Ascending aorta (tissue), 2 donors: Measurements from ENCODE around the gene APCDD1. TPM values are rescaled to one million over a fixed set of nuclear protein-coding genes. Genes with fewer than 3 reads are reported as not detected.
"Not testable (repeated sequence)": the region's sequence is repeated elsewhere in the genome, so short reads cannot be mapped to it uniquely, and the experiment has no call there.

Experiments used
- DNase-seq, 2 donors: peaks; one replicate each; pipeline ENCODE4 v3.0.0-alpha.2; 2019; ENCODE audit warnings: low spot score in 2 of 2
- H3K27ac ChIP-seq, 2 donors: fragments of 200-600 bp; sonication (generic); one replicate each; pipeline ENCODE4 v1.5.1; 2016 to 2017; ENCODE audit warnings: mild to moderate bottlenecking in 1 of 2
- H3K27me3 ChIP-seq: fragments of 200-600 bp; sonication (generic); one replicate; pipeline ENCODE4 v1.5.1; 2017
- H3K36me3 ChIP-seq, 2 donors: fragments of 200-600 bp; sonication (generic); one replicate each; pipeline ENCODE4 v1.5.1; 2016
- H3K4me1 ChIP-seq, 2 donors: fragments of 200-600 bp; sonication (generic); one replicate each; pipeline ENCODE4 v1.5.1; 2016 to 2017; ENCODE audit warnings: mild to moderate bottlenecking in 1 of 2
- H3K4me3 ChIP-seq, 2 donors: fragments of 200-600 bp; sonication (generic); one replicate each; pipeline ENCODE4 v1.5.1; 2016 to 2017; ENCODE audit warnings: mild to moderate bottlenecking in 1 of 2
- H3K9me3 ChIP-seq, 2 donors: fragments of 200-600 bp; sonication (generic); one replicate each; pipeline ENCODE4 v1.5.1; 2016
- CTCF ChIP-seq, 3 experiments: fragments of 200-600 bp in 2 of 3; fragments of 450-650 bp in 1 of 3; sonication (generic) in 2 of 3; IDR thresholded peaks; one replicate each; pipeline ENCODE4 v1.5.1; 2016 to 2019; ENCODE audit warnings: antibody characterized with exemption in 3 of 3, mild to moderate bottlenecking in 1 of 3, moderate library complexity in 1 of 3
- intact Hi-C: fragments of 100-400 bp; cut with DNase I; formaldehyde crosslinking; loops from one replicate; pipeline ENCODE4 v1.15.1; 2023
- total RNA-seq: library from RNA; depleted of rRNA; stranded (reverse); fragments of >200 nt; gene quantifications from one replicate; pipeline ENCODE4 v1.1.0, GENCODE V29; 2016

The APCDD1 gene
- total RNA-seq, 1 donor from 2014 or later, result 77.0 TPM

GRCh38 chr18:10463096-10463495 lies 8.7 kb downstream of the APCDD1 start:
- intact Hi-C loops, result no loop called here
- no peak for TF ChIP-seq CTCF (IDR thresholded peaks at IDR 0.05)
- no peaks in the 10 kb centered on the region for H3K4me1 ChIP-seq
- DNase-seq, result no peak
- no peaks in the 10 kb centered on the region for H3K27me3 ChIP-seq
- no peak overlapping the region for H3K4me3 ChIP-seq
- no peak overlapping the region for H3K27ac ChIP-seq
- H3K9me3 ChIP-seq, result no peaks in the 10 kb centered on the region
- H3K36me3 ChIP-seq, result no peaks in the 10 kb centered on the region

- no peak for DNase-seq
- Histone ChIP-seq H3K4me1 (no peaks in the 10 kb centered on the region), H3K27me3 (no peaks in the 10 kb centered on the region), H3K36me3 (peaks cover 0 to 3% of the 10 kb centered on the region in 2 donors), H3K4me3 (no peak overlapping the region), H3K9me3 (no peaks in the 10 kb centered on the region), H3K27ac (no peak overlapping the region)
- intact Hi-C loops, result no loop called here
- TF ChIP-seq CTCF (IDR thresholded peaks at IDR 0.05), result no peak
Measured at GRCh38 chr18:10463741-10464140, 9.3 kb downstream of the APCDD1 start.

GRCh38 chr18:10464161-10464648 lies 9.8 kb downstream of the APCDD1 start:
- H3K27me3 ChIP-seq, intact Hi-C loops, DNase-seq, H3K4me3 ChIP-seq, H3K4me1 ChIP-seq, H3K36me3 ChIP-seq, H3K9me3 ChIP-seq, H3K27ac ChIP-seq: not testable (repeated sequence)

GRCh38 chr18:10465174-10465939 lies 10.9 kb downstream of the APCDD1 start:
- H3K4me1 ChIP-seq, result no peaks in the 10 kb centered on the region
- H3K27me3 ChIP-seq, result no peaks in the 10 kb centered on the region
- no peak overlapping the region for H3K4me3 ChIP-seq
- no peaks in the 10 kb centered on the region for H3K9me3 ChIP-seq
- intact Hi-C loops, result no loop called here
- H3K27ac ChIP-seq, result no peak overlapping the region
- no peak for DNase-seq
- peaks cover 0 to 3% of the 10 kb centered on the region in 2 donors for H3K36me3 ChIP-seq
- TF ChIP-seq CTCF (IDR thresholded peaks at IDR 0.05), result no peak

GRCh38 chr18:10470429-10470828 lies 16.0 kb downstream of the APCDD1 start:
- no peaks in the 10 kb centered on the region for H3K4me1 ChIP-seq
- H3K4me3 ChIP-seq, result no peak overlapping the region
- no peaks in the 10 kb centered on the region for H3K27me3 ChIP-seq
- DNase-seq, result no peak
- H3K36me3 ChIP-seq, result peaks cover 8% of the 10 kb centered on the region in 2 donors
- H3K27ac ChIP-seq, result no peak overlapping the region
- intact Hi-C loops, result no loop called here
- TF ChIP-seq CTCF (IDR thresholded peaks at IDR 0.05), result no peak
- no peaks in the 10 kb centered on the region for H3K9me3 ChIP-seq

DNA sequence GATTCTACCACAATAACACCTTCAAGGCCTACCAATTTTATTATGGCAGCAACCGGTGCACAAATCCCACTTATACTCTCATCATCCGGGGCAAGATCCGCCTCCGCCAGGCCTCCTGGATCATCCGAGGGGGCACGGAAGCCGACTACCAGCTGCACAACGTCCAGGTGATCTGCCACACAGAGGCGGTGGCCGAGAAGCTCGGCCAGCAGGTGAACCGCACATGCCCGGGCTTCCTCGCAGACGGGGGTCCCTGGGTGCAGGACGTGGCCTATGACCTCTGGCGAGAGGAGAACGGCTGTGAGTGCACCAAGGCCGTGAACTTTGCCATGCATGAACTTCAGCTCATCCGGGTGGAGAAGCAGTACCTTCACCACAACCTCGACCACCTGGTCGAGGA lies 17.1 kb downstream of the APCDD1 start:
- Histone ChIP-seq H3K36me3 (peaks cover 8% of the 10 kb centered on the region in 2 donors), H3K9me3 (no peaks in the 10 kb centered on the region), H3K4me3 (no peak overlapping the region), H3K27ac (no peak overlapping the region), H3K27me3 (no peaks in the 10 kb centered on the region), H3K4me1 (peaks cover 0 to under 1% of the 10 kb centered on the region in 2 donors)
- no peak for DNase-seq
- intact Hi-C loops, result no loop called here
- TF ChIP-seq CTCF (IDR thresholded peaks at IDR 0.05), result no peak
